ENCODE measurements around the gene CCDC192.

DNA sequence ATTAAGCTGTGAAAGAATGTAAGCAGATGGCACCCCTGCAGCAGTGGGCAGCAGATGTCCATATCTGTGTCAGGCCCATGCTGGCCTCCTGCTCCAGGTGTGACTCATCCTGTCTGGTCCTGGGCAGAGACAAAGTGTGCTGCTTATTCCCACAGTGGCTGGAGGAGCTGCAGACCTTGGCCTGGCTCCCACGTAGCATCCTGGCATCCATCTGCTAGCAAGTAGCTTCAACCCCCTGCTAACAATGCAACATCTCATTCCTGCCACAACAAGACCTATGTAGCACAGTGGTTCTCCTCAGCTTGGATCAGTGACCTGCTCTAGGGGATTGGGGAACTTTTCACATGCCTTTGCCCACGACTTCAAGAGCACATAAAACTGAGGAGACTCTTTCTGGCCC, 254.0 kb downstream of the CCDC192 start:
- TF ChIP-seq, protein P1, sequence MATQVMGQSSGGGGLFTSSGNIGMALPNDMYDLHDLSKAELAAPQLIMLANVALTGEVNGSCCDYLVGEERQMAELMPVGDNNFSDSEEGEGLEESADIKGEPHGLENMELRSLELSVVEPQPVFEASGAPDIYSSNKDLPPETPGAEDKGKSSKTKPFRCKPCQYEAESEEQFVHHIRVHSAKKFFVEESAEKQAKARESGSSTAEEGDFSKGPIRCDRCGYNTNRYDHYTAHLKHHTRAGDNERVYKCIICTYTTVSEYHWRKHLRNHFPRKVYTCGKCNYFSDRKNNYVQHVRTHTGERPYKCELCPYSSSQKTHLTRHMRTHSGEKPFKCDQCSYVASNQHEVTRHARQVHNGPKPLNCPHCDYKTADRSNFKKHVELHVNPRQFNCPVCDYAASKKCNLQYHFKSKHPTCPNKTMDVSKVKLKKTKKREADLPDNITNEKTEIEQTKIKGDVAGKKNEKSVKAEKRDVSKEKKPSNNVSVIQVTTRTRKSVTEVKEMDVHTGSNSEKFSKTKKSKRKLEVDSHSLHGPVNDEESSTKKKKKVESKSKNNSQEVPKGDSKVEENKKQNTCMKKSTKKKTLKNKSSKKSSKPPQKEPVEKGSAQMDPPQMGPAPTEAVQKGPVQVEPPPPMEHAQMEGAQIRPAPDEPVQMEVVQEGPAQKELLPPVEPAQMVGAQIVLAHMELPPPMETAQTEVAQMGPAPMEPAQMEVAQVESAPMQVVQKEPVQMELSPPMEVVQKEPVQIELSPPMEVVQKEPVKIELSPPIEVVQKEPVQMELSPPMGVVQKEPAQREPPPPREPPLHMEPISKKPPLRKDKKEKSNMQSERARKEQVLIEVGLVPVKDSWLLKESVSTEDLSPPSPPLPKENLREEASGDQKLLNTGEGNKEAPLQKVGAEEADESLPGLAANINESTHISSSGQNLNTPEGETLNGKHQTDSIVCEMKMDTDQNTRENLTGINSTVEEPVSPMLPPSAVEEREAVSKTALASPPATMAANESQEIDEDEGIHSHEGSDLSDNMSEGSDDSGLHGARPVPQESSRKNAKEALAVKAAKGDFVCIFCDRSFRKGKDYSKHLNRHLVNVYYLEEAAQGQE (IDR thresholded peaks at IDR 0.05; ENCODE audit: unreplicated experiment): no peak
- TF ChIP-seq POLR2AphosphoS5 (IDR thresholded peaks at IDR 0.05; ENCODE audit: low read depth): no peak
- TF ChIP-seq, protein P2, sequence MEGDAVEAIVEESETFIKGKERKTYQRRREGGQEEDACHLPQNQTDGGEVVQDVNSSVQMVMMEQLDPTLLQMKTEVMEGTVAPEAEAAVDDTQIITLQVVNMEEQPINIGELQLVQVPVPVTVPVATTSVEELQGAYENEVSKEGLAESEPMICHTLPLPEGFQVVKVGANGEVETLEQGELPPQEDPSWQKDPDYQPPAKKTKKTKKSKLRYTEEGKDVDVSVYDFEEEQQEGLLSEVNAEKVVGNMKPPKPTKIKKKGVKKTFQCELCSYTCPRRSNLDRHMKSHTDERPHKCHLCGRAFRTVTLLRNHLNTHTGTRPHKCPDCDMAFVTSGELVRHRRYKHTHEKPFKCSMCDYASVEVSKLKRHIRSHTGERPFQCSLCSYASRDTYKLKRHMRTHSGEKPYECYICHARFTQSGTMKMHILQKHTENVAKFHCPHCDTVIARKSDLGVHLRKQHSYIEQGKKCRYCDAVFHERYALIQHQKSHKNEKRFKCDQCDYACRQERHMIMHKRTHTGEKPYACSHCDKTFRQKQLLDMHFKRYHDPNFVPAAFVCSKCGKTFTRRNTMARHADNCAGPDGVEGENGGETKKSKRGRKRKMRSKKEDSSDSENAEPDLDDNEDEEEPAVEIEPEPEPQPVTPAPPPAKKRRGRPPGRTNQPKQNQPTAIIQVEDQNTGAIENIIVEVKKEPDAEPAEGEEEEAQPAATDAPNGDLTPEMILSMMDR (conservative IDR thresholded peaks at IDR 0.05; ENCODE audit: low read depth in 2 of 2): no peak
- no peak for TF ChIP-seq EZH2 (IDR thresholded peaks at IDR 0.05; ENCODE audit: low read depth, unreplicated experiment)
- TF ChIP-seq NANOG (IDR thresholded peaks at IDR 0.05; ENCODE audit: borderline replicate concordance): no peak
- TF ChIP-seq STAT1 (IDR thresholded peaks at IDR 0.05; ENCODE audit: unreplicated experiment): no peak
- TF ChIP-seq ZNF114 (CRISPR knock-in tag; IDR thresholded peaks at IDR 0.05): no peak
- TF ChIP-seq JUNB (IDR thresholded peaks at IDR 0.05; ENCODE audit: unreplicated experiment): no peak
- no peak for TF ChIP-seq EZH2phosphoT487 (IDR thresholded peaks at IDR 0.05; ENCODE audit: unreplicated experiment)
- TF ChIP-seq, protein P3, sequence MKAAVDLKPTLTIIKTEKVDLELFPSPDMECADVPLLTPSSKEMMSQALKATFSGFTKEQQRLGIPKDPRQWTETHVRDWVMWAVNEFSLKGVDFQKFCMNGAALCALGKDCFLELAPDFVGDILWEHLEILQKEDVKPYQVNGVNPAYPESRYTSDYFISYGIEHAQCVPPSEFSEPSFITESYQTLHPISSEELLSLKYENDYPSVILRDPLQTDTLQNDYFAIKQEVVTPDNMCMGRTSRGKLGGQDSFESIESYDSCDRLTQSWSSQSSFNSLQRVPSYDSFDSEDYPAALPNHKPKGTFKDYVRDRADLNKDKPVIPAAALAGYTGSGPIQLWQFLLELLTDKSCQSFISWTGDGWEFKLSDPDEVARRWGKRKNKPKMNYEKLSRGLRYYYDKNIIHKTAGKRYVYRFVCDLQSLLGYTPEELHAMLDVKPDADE (IDR thresholded peaks at IDR 0.05): no peak
